Esophagus muscularis mucosa (tissue), 4 donors: ENCODE results near the gene PDXDC1.
"Not testable (repeated sequence)": the region's sequence is repeated elsewhere in the genome, so short reads cannot be mapped to it uniquely, and the experiment has no call there.

Source experiments
- CTCF ChIP-seq, 3 experiments: fragments of 200-600 bp in 2 of 3; fragments of 450-650 bp in 1 of 3; sonication (generic) in 2 of 3; IDR thresholded peaks; one replicate each; pipeline ENCODE4 v1.5.1; 2017 to 2019; ENCODE audit warnings: antibody characterized with exemption in 3 of 3, mild to moderate bottlenecking in 2 of 3, moderate library complexity in 1 of 3
- EP300 ChIP-seq: sonication (generic); formaldehyde crosslinking; IDR thresholded peaks from one replicate; pipeline ENCODE4 v1.6.1; 2017; ENCODE audit warnings: antibody characterized with exemption
- POLR2A ChIP-seq: fragments of 450-650 bp; IDR thresholded peaks from one replicate; pipeline ENCODE4 v1.6.1; 2017; ENCODE audit warnings: antibody characterized with exemption, moderate library complexity, mild to moderate bottlenecking, low read depth
- POLR2AphosphoS5 ChIP-seq, 2 donors: sonication (generic); formaldehyde crosslinking; IDR thresholded peaks; one replicate each; pipeline ENCODE4 v1.6.1; 2017; ENCODE audit warnings: antibody characterized with exemption in 2 of 2

GRCh38 chr16:14978908-14979307, 4.1 kb downstream of the PDXDC1 start:
- TF ChIP-seq CTCF (IDR thresholded peaks at IDR 0.05); POLR2A; POLR2AphosphoS5 (IDR thresholded peaks at IDR 0.05); EP300: not testable (repeated sequence)
